Activated CD4-positive, alpha-beta T cell treated with anti-CD3 and anti-CD28 coated beads, Interleukin-2, Interleukin-6, amounts not matched to agents 100 ng/mL and 50 ng/mL, durations not matched to agents 16 hours and 8 hours (primary cell): Measurements from ENCODE around the gene SLC9A8.
"Not testable (repeated sequence)": the region's sequence is repeated elsewhere in the genome, so short reads cannot be mapped to it uniquely, and the experiment has no call there.

Experiments
- DNase-seq: peaks from one replicate; pipeline ENCODE4 v3.0.0-alpha.2; 2020

SLC9A8 gene, protein sequence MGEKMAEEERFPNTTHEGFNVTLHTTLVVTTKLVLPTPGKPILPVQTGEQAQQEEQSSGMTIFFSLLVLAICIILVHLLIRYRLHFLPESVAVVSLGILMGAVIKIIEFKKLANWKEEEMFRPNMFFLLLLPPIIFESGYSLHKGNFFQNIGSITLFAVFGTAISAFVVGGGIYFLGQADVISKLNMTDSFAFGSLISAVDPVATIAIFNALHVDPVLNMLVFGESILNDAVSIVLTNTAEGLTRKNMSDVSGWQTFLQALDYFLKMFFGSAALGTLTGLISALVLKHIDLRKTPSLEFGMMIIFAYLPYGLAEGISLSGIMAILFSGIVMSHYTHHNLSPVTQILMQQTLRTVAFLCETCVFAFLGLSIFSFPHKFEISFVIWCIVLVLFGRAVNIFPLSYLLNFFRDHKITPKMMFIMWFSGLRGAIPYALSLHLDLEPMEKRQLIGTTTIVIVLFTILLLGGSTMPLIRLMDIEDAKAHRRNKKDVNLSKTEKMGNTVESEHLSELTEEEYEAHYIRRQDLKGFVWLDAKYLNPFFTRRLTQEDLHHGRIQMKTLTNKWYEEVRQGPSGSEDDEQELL

DNA sequence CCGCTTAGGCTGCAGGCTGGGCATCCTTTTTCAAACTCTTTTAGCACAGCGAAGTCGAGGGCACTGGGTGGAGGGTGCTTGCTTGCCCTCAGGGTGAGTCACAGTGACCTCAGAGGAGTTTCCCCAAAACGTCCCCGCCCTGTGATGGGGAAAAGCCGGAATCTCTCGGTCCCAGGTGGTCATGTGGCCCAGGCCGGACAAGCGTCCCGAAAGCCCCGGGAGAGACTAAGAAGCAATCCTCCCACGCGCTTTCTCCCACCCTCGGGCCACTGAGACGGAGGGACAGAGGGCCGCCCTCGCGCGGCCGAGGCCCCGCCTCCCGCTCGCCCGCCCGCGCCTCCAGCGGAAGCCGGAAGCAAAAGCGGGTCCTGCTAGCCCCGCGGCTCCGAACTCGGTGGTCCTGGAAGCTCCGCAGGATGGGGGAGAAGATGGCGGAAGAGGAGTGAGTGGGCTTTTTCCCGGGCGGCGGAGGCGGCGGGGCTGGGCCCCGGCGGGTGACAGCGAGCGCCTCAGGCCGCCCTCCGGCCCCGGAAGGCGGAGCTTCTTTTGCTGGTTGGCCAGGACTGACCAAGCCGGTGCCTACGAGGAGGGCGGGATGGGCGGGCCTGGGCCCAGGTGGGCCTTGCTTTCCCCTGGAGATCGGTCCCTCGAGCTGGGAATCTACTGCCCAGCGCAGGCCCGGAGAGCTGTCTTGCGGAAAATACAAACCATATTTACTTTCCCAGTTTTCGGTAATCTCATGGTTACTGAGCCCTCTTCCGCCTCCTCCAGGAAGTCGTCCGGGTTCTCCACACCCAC is at the start of gene SLC9A8:
Gene SLC9A8 (plus strand): TSS at position 322 of the 798 bp plus-strand sequence. CDS start 95 bp downstream, at position 417.
- peak; percentile 89 for DNase-seq

DNA sequence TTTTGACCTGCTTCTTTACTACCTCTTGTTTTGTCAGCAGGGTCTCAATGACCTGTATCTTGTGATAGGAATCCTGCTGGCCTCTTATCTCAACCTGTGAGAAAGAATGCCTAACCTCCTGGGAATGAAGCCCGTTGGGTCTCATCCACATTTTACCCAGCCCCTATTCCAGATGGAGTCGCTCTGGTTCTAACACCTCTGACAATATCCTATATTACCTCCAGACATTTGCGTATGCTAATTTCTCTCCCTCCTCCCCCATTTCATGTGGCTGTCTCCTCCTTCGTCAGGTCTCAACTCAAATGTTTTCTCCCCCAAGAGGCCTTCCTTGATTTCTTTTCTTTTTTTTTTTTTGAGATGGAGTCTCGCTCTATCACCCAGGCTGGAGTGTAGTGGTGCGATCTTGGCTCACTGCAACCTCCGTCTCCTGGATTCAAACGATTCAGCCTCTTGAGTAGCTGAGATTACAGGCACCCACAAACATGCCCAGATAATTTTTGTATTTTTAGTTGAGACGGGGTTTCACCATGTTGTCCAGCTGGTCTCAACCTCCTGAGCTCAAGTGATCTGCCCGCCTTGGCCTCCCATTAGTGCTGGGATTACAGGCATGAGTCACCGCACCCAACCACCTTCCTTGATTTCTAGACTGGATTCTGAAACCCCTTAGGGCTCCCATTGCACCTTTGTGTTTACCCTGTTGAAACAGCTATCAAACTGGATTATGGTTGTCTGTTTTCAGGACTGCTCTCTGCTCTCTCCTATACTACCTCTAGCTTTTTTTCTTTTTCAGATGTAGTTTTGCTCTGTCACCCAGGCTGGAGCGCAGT is 49.5 kb upstream of the SLC9A8 start:
- no peak for DNase-seq

DNA sequence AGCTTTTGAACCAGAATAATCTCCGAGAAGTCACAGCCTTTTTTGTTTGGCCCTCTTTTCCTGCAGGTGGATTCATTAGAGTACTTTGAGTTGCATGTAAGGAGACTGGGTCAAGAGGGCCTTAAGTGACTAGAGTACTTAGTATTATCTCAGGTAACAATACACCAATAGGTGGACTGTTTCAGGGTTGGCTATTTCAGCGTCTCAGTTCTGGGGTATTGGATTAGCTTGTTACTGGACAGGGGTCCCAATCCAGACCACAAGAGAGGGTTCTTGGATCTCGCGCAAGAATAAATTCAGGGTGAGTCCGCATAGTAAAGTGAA is 47.3 kb upstream of the SLC9A8 start:
- no peak for DNase-seq

DNA sequence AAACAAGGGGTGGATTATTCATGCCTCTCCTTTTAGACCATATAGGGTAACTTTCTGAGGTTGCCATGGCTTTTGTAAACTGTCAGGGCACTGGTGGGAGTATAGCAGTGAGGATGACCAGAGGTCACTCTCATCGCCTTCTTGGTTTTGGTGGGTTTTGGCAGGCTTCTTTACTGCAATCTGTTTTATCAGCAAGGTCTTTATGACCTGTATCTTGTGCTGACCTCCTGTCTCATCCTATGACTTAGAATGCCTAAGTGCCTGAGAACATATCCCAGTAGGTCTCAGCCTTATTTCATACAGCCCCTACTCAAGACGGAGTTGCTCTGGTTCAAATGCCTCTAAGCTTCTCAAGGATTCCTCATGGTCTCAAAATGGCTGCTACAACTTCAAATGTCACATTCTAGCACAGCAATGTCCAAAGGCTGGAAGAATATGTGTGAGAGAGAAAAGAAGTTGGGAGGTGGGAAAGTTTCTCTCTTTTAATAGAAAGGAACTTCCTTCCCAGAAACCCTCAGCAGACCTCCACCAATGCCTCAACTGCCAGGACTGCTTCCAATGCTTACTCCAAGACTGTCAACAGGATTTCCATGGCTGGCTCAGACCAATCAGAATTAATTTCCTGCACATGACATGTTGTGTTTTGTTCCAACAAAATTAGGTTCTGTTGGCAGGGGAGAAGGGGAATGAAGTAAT is 46.6 kb upstream of the SLC9A8 start:
- no peak for DNase-seq

DNA sequence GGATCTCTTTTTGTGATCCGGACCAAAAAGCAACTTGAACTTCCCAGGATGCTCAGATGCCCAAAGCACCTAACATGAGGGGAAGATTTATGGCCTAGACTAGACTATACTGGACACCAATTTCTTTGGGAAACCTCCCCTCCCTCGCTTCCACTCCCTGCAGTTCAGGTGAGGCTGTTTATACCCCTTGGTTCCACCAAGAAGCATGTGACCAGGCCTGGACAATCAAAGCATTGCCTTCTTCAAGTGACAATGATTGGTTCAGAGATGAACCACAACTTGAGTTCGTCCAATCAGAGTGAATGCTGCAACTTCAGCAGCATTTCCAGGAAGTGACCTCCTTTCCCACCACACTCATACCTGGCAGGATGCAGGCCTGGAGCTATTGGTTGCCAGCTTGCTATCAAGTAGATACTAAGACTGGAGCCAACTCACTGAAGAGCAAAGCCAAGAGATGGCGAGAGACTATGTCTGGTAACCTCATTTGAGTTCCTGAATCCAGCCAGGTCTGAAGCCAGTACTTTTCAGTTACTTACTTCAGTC is 45.6 kb upstream of the SLC9A8 start:
- DNase-seq, result peak; percentile 18

DNA sequence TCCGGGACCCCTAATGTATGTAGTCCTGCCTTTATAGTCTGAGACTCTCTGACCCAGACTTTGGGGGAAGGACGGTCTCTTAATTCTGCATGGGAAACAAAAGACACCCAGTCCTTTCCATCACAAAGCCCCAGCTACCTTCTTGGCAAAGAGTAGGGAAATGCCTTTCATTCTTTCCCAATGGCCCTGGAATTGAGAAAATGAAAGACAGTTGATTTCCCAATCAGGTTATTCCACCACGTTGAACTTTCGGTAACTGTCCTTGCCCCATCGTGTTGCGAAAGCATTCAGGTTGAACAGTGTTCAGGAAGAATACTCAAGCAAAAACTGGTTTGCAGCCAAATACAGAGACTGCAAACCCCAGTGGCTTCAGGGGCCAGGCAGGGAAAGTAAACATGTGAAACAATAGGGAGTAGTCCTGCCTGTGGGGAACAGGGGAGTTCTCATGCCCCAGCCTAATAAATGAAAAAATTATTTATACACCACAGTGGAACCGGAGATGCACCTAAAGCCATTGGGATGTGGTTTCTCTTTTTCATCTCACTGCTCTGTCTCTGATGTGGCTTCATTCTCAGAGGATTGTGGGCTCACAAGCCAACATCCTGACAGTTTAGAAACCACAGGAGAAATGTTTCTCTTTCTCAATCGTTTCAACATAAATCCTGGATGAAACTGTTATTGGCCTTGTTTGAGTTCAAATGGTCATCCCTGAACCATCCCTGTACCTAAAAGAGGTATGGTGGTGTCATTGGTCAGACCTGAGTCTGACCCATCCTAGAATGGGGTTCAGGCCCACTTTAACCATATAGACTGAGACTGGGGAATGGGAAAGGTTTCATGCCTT is 44.2 kb upstream of the SLC9A8 start:
- peak; percentile 51 for DNase-seq

DNA sequence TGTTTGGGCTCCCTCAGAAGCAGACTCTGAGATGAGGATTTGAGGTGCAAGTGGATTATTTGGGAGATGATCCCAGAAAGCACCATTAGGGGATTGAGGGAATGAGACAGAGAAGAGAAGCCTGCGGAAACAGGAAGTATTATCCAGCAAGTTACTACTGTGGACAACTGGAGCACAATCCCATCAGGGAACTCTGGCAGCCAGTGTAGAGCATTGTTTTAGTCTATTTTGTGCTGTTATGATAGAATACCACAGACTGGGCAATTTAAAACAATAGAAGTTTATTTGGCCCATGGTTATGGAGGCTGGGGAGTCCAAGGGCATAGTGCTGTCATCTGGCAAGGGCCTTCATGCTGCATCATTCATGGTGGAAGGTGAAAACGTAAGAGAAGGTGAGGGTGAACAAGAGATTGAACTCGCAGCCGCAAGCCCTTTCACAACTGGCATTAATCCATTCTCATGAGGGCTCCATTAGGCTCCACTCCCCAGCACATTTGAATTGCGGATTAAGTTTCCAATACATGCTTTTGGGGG is 43.5 kb upstream of the SLC9A8 start:
- DNase-seq, result no peak

DNA sequence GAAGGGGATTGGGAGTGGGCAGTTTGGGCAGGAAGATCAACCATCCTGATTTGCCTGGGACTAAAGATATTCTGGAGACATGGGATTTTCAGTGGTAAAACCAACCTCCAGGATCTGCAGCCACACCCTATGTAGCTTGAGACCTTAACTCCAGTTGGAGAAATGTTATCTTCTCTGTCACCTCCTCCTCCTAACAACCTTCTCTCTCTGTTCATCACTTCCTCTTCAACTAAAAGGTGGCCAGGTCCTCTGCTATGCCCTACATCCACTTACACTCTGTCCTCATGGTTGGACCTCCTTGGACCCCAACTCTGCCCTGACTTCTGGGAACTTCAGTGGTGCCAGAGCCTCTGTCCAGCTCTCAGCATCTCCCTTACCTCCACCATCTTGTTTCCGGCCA is 42.0 kb upstream of the SLC9A8 start:
- no peak for DNase-seq

DNA sequence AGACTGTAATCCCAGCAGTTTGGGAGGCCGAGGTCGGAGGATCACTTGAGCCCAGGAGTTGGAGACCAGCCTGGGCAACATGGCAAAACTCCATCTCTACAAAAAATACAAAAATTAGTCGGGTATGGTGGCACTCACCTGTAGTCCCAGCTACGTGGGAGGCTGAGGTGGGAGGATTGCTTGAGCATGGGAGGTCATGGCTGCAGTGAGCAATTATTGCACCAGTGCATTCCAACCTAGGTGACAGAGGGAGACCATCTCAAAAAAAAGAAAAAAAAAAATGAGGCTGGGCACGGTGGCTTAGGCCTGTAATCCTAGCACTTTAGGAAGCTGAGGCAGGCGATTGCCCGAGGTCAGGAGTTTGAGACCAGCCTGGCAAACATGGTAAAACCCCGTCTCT is 38.4 kb upstream of the SLC9A8 start:
- not testable (repeated sequence) for DNase-seq

DNA sequence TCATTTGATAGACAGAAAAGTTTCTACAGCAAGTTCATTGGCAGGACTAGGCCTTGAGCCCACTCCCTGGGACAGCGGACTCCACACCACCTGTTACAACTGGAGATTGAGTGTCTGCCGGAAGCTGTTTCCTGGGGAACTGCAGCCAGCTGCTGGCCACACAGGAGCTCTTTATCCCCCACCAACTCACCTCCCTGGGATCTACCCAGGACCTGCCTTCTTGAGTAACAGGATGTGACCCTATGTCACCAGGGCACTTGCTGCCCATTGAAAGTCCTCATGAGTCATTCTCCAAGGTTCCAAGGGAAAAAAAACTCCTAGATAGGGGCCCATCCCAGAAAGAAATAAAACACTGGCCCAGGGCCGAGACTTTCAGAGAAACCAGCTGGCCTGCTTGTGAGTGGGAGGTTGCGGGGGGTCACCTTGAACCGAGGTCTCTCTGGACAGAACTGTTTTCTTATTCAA is 37.4 kb upstream of the SLC9A8 start:
- no peak for DNase-seq

DNA sequence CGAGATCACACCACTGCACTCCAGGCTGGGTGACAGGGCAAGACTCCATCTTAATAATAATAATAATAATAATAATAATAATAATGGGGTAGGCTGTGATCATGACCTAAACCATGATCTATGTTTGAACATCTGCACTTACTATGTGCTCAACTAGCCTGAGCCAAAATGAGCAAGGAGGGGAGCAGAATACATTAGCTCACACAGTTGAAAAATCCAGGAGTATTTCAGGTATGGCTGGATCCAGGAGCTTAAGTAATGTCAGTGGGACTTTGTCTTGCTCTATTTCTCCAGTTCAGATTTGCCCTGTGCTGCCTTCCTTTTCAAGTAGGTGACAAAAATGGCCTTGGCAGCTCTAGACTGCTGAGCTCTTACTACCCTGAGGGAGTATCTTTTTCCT is 32.7 kb upstream of the SLC9A8 start:
- no peak for DNase-seq

DNA sequence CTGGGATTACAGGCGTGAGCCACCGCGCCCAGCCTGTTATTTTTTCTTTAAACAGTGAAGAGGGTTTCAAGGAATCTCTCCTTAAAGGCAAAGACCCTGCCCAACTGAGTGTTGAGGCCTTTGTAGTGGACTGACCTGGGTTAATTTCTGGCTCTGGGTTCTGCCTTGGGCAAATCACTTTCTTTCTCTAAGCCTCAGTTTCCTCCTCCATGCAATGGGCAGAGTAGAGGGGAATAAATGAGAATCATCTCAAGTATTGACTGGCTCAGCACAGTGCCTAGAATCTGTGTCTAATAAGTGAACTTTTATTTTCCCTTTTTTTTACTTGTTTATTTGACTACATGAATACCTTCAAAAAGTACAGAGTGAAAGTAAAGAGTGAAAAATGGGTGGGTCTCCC is 31.0 kb upstream of the SLC9A8 start:
- DNase-seq, result no peak

DNA sequence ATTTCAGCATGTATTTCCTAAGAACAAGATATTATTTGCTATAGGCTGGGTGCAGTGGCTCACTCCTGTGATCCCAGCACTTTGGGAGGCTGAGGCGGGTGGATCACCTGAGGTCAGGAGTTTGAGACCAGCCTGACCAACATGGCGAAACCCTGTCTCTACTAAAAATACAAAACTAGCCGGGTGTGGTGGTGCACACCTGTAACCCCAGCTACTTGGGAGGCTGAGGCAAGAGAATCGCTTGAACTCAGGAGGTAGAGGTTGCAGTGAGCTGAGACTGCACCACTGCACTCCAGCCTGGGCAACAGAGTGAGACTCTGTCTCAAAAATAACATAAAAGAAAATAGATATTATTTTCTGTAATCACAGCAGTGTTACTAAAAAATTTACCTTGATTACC is 30.2 kb upstream of the SLC9A8 start:
- DNase-seq, result not testable (repeated sequence)

DNA sequence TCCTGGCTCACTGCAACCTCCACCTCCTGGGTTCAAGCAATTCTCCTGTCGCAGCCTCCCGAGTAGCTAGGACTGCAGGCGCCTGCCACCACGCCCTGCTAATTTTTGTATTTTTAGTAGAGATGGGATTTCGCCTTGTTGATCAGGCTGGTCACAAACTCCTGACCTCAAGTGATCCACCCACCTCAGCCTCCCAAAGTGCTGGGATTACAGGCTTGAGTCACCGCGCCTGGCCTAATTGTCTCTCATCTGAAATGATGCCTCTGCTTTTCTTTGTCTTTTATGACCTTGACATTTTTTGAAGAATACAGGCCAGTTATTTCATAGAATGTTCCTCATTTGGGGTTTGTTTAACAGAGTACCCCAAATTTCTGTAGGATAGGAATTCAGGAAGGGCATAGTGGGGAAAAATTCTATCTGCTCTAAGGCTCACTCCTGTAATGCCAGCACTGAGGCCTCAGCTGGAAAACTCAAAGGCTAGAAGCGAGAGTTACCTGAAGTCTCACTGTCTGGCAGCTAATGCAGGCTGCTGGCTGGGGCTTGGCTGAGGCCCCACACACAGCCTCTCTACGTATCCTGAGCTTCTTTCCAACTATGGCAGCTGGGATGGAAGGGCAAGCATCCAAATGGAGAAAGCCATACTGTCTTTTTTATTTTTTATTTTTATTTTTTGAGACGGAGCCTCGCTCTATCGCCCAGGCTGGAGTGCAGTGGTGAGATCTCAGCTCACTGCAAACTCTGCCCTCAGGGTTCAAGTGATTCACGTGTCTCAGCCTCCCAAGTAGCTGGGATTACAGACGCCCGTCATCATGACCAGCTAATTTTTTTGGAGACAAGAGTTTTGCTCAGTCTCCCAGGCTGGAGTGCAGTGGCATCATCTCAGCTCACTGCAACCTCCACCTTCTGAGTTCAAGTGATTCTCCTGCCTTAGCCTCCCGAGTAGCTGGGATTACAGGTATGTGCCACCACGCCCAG is 29.3 kb upstream of the SLC9A8 start:
- DNase-seq, result not testable (repeated sequence)

DNA sequence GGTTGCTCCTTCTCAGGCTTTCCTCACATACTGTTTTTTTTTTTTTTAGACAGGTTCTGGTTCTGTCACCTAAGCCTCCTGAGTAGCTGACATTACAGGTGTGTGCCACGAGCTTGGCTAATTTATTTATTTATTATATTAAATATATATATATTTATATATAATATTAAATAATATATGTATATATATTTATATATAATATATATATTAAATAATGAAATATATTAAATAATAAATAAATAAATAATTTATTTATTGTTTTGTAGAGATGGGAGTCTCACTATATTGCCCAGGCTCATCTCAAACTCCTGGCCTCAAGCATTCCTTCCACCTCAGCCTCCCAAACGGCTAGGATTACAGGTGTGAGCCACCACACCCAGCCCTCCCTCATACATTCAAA is 28.3 kb upstream of the SLC9A8 start:
- DNase-seq, result no peak

DNA sequence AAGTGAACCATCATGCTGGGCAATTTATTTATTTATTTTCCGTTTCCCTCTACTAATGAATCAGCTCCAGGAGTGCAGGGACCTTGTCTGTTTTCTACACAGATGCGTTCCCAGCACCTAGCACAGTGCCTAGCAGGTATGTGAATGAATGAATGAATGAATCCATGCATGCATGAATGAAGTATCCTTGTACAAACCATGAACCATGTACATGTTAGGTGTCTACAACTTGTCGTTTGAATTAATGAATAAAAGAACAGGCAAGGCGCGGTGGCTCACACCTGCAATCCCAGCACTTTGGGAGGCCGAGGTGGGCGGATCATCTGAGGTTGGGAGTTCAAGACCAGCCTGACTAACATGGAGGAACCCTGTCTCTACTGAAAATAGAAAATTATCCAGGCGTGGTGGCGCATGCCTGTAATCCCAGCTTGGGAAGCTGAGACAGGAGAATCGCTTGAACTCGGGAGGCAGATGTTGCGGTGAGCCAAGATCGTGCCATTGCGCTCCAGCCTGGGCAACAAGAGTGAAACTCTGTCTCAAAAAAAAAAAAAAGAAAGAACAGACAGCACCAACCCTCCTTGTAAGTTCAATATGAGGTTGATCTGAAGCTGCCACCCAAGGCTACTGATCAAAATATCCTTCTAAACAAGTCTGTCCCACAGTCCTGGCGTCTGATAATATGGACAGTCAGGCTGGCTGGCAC is 27.3 kb upstream of the SLC9A8 start:
- DNase-seq, result no peak

DNA sequence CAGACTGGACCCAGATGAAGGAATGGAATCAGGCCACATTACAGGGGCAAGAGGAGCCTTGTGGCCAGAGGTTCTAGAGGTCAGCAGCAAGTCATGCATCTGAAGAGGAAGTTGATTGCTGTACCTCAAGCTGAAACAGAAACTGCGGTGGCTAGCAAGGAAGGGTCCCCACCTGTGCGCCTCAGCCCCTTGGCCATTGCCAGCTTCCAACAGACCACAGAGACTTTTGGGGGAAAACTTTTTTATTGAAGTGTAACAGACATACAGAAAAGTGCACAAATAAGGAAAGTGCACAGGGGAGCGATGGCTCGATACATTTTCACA is 26.8 kb upstream of the SLC9A8 start:
- no peak for DNase-seq

DNA sequence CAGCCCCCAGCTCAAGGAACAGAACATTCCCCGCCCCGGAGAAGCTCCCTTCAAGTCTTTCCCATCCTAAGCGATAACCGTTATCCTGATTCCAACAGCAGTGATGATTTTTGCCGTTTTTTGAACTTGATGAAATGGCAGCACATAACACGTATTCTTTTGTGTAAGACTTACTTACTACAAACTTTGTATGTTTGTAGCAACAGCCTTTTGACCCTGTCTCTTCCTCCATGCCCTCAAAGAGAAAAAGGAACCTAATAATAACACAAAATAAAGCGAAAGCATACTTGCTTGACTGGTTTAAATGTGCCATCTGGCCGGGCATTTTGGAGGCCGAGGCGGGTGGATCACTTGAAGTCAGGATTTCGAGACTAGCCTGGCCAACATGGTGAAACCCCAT is 26.4 kb upstream of the SLC9A8 start:
- no peak for DNase-seq
